C1 segment of cervical spinal cord (tissue), 14 donors: ENCODE measurements around the gene CDKN2A.

ENCODE experiments used
- DNase-seq, 14 donors: peaks; one replicate each; lab custom pipeline; 2025; lab: John Stamatoyannopoulos, UW

Gene CDKN2A

DNA sequence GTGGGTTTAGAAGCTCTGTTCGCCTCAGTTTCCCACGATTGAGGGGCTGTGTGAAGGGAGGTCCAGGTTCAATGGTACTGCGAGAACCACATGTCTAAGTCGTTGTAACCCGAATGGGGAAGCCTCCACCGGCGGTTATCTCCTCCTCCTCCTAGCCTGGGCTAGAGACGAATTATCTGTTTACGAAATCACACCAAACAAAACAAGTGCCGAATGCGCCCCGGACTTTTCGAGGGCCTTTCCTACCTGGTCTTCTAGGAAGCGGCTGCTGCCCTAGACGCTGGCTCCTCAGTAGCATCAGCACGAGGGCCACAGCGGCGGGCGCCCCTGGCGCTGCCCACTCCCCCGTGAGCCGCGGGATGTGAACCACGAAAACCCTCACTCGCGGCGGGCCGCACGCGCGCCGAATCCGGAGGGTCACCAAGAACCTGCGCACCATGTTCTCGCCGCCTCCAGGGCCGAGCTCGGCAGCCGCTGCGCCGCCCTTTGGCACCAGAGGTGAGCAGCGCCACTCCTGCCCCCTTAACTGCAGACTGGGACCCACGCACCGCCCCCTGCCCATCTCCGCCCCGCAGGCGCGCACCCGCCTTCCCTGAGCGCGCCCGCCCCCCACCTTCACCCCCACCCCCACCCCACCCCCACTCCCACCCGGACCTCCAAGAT is at the start of gene CDKN2A:
Gene CDKN2A (minus strand): TSS at position 500 of the 663 bp plus-strand sequence.
- peak in 2 of 14 donors; percentile 48 to 51 for DNase-seq

GRCh38 chr9:22043928-22044327 is 49.7 kb upstream of the CDKN2A start:
- DNase-seq = no peak

DNA sequence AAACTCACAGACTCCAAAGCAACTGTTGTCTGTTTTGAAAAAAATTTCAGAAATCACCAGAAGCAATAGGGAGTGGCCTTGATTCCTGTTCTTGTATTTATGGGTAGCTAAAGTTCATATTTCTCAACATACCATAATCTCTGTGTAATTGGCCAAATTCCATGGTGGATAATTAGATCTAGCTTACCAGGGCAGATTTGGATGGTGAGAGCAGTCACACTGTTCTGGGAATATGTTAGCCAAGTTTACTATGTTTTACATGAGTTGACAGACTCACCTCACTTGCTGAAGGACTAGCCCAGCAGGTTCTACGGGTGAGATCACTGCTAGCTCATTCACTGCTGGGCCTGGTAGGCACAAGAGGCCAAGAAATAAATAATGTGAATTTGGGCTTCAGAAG is 47.6 kb upstream of the CDKN2A start:
- DNase-seq = no peak

GRCh38 chr9:22041344-22041743 is 47.2 kb upstream of the CDKN2A start:
- no peak for DNase-seq

- DNase-seq = no peak
These were observed 46.6 kb upstream of the CDKN2A start for GRCh38 chr9:22040760-22041159.

DNA sequence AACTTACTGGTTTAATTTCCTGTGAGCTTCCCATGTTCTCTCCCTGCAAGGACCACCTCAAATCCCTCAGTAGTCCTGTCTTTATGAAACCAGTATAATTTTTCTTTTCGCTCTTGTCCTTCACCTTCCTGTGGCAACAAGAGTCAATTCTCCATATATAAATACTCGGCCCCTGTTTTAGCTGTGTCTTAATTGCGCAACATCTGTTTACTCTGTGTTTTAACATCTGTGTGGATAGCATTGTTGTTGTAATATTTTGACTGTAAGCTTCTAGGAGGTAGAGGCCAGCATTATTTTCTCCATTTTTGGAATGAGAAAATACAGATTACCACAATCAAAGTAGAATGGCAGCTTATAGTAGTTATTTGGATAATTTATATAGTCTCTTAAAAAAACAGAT is 45.1 kb upstream of the CDKN2A start:
- DNase-seq = no peak

DNA sequence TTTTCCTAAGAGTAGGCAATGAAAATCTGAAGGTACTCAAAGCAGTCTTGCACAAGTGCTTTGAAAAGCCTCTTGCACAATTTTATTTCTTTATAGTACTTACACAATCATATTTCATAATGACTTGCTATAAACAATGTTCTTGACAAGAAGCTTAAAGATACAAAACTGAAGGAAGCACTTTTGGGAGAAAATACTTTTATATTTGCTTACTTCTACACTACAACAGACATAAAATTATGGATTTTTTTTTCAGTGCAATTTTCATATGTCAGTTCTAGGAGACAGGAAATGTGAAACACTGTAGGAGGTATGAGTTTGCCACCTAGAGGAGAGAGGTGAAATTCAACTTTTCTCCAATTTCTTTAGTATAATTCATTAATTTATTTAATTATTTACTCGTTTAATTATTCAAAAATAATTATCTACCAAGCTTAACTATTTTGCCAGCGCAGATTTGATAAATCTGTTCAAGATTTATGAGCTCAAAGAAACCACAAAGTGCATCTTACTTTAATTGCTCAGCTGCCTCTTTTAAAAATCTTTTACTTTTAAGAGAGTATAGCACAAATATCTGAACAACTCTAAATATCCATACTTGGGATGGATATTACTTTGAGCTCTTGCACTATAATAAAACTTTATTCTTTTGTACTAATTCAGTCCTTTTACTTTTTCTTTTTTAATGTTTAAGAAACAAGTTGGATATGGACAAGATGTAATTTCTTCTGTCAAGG is 43.9 kb upstream of the CDKN2A start:
- no peak for DNase-seq

DNA sequence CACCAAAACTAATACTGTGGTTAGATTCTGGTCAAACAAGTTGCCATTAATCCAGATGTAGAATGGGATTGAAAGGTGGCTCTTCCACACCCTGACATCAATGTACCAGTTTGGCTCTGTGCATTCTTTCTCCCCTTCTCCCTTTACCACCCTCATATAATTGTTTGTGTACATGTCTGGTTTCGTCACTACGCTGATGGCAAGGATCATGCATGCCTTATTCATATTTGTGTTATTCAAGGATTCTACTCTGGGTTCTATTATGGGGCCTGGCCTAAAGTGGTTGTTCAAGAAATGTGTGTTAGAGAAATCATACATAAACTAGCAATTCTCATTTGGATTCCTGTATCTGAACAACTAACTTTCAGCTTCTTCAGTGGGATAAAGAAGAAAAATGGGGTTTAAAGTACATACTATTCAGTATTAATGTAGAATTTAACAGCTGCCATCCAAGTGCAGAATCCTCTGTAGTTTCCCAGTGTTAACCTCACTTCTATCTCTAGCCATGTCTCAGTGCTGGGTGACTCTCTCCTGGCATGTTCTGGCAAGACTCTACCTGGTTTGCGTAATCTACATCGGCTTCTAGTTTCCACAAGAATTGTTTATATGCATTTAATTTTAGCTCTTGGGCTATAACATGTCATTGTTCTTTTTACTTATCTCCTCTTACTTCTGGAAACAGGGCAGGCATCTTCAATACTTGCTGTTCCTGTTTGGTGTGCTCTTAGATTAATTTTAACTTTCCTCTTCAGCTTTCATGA is 42.9 kb upstream of the CDKN2A start:
- no peak for DNase-seq

DNA sequence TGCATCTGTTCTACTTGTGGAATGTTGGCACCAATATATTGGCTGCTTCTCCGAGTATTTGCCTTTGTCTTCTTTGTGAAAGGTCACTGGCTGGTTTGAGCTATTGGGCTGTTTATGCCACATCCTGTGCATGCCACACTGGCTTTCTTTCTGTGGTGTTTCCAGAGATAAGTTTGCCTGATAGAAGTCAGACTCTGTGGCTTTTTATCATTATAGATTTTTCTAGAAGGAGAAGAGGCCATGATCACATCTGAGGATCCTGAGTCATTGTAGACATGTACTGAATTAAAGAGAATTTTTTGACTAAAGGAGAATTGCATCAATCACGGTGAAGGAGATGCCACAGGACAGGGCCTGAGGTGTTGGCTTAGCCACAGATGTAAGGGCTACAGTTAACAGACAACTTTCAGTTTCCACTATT is 41.4 kb upstream of the CDKN2A start:
- DNase-seq = no peak

DNA sequence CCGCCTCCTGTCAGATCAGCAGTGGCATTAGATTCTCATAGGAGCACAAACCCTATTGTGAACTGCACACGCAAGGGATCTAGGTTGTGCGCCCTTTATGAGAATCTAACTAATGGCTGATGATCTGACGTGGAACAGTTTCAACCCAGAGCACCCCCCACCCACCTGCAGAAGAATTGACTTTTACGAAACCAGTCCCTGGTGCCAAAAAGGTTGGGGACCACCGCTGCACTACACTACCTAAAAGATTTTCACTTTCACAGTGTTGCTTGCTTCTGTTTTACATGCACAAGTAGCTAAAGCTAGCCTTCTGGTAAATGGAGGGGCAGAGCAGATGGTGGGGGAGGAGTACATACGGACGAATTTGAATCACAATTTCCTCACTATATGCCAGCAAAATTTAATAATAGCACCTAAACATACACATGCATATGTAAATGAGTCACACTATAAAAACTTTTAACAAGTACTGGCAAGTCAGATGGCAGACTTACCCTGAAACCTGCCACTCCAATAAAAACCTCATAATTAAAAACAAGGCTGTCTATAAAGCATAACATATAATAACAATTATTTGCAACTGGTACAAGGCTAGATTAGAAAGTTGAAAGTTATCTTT is 38.9 kb upstream of the CDKN2A start:
- no peak for DNase-seq

GRCh38 chr9:22031655-22032411 is 37.6 kb upstream of the CDKN2A start:
- no peak for DNase-seq

DNA sequence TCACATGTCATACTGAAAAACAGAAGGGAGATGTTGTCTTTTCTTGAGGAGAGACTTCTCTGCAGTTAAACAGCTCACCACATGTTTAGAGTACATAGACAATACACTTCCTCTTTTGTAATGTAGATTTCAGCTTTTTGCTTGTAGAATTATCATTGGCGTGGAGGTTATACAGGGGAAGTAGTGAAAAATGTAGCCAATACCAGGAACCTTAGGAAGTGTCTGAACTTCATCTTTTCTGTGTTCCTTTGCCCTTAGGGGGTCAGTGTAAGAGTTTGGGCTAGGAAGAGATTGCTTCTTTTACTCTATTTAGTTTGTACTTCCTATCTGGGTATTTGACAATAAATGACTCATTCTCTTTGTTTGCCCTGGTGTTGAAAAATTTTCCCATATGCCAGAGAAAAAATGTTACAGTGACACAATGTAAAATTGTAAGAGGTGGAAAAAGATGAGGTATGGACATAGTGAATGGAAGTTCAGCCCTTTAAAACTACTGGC is 36.0 kb upstream of the CDKN2A start:
- no peak for DNase-seq

DNA sequence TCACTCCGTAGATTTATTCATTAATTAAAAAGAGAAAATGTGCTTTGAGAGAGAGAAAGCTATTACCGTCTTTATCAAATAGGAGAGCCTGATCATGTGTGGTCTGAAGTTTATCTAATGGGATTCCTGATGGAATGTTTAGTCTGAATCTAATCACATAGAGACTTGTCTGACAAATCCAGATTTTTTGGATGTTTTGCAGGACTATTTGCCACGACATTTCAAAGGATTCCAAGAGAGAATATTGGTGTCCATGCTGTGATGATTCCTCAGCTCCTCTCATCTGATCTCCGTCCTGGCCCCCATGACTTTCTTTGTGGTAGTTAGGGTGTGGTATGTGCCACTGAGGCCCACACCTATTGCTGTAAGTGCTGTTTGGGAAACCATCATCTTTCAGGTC is 35.0 kb upstream of the CDKN2A start:
- no peak for DNase-seq

- no peak for DNase-seq
These were observed 34.2 kb upstream of the CDKN2A start for GRCh38 chr9:22028394-22028793.

DNA sequence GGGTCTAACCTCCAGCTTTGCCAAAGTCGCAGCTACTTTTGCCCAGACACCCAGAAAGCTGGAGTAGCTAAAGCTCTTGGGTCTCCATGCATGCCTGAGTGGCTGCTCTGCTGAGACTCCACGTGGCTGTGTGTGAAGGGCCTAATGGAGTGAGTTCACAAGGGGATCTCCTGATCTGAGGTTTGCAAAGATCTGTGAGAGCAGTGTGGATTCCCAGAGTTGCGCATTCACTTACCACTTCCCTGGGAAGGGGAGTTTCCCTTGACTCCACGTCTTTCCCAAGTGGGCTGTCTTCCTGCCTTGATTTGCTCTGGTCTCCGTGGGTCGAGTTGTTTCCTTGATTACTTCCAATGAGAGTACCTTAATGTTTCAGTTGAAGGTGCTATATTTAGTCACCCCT is 32.5 kb upstream of the CDKN2A start:
- DNase-seq = no peak

DNA sequence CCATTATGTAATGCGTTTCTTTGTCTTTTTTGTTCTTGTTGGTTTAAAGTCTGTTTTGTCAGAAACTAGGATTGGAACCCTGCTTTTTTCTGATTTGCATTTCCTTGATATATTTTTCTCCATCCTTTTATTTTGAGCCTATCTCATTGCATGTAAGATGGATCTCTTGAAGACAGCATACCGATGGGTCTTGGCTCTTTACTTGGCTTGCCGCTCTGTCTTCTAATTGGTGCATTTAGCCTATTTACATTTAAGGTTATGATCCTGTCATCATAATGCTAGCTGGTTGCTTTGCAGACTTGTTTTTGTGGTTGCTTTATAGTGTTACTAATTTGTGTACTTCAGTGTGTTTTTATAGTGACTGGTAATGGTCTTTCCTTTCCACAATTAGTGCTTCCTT is 28.2 kb upstream of the CDKN2A start:
- DNase-seq = no peak

GRCh38 chr9:22010866-22011625 is 16.9 kb upstream of the CDKN2A start:
- DNase-seq = no peak

DNA sequence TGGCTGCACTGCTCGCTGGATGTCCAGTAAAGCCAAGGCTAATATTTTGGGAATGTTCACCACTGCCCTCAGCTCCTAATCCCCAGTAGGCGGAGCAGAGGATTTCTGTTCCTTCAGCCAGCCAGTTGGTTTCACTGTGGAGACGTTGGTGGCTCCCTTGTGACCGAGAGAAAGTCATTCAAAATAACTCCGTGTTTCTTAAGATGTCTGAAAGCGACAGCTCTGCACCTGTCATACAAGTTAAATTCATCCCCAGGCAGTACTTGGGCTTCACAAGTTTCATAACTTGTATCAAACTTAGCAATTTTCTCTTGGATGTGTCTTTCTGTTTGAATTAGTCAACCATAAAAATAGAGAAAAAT is 15.3 kb upstream of the CDKN2A start:
- no peak for DNase-seq

DNA sequence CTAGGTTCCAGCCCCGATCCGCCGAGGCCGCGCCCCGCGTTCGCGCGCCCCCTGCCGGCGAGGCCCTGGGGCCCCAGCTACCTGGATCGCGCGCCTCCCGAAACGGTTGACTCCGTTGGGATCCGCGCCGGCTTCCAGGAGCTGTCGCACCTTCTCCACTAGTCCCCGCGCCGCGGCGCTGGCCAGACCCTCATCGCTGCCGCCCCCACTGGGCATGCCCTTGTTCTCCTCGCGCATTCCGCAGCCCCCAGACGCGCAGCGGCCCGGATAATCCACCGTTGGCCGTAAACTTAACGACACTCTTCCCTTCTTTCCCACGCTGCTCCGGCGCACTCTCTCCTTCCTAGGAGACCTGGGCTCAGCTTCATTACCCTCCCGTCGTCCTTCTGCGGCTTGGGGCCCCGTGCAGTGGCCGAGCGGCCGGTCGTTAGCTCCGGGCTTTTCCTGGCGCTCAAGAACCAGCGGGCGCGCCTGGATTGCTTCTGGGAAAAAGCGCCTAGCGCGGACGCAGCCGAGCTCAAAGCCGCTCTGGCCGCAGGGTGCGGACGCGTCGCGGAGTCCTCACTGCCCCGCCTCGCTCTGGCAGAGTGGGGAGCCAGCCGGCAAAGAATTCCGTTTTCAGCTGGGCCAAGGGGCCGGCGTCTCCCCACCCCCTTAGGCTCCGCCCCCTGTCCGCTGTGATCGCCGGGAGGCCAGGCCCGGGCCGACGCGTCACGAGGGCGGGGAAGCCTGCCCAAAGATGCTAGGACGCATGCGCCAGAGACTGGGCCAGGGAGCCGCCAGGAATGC is 14.7 kb upstream of the CDKN2A start, which contains the start of gene CDKN2B:
Gene CDKN2B (minus strand): TSS at position 589 of the 789 bp plus-strand sequence. CDS start 352 bp downstream, at position 237.
- peak in 13 of 14 donors; percentile 12 to 90 (median 84) for DNase-seq

DNA sequence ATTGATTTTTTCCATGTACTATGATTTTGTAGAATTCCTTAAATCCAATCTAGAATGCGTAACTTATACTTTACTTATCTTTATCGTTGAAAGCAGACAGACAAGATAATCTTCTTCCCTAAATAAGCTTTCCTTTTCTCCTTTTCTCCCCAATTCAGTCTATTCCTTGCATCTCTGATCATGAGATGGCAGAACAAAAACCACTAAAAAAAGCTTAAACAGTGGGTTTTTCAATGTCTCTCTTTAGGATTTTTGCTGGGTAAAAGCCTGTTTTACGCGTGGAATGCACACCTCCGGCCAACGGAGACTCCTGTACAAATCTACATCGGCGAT is 14.2 kb upstream of the CDKN2A start:
- DNase-seq = no peak
